NCI-H128 (cell line): Measurements from ENCODE around the gene DUSP28.

Experiments
- DNase-seq: peaks from one replicate; lab custom pipeline; 2025; ENCODE audit not compliant: unreplicated experiment; lab: John Stamatoyannopoulos, UW

Gene DUSP28

DNA sequence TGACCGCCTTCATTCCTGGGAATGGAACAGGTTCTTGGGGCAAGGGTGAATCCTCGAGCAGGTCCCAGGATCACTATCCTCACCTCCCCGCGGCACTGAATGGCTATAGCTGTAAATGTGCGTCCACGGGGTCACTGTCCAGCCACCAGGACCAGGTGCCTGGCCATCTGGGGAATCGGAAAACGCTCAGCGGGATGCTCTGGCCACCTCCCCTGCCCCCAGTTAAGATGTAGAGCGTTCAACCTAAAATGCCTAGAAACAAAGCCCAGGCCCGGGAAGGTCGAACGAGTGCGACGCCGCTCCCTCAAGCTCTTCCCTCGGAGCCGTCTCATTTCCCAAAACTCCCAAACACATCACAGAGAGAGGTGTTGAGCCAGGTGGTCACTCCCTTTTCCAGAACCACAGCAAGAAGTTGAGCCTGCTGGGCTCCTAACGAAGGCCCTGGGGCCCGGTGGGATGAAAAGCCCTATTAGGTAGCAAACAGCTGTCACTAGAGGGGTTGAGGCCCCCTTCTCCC is 25.6 kb downstream of the DUSP28 start:
- DNase-seq = no peak

- DNase-seq = peak; percentile 86
Observed at GRCh38 chr2:240586198-240586918, 26.2 kb downstream of the DUSP28 start, which contains the start of gene CAPN10. TSS of gene CAPN10 (plus strand) at chr2:240586734. CDS start at chr2:240586912, 178 bp downstream.

- DNase-seq = peak; percentile 26
Observed at GRCh38 chr2:240586919-240587800, 27.0 kb downstream of the DUSP28 start.

- DNase-seq = no peak
Observed at GRCh38 chr2:240588006-240588655, 28.0 kb downstream of the DUSP28 start.

- no peak for DNase-seq
Observed at GRCh38 chr2:240588669-240589068, 28.5 kb downstream of the DUSP28 start.

- no peak for DNase-seq
Observed at GRCh38 chr2:240589375-240589774, 29.2 kb downstream of the DUSP28 start.

DNA sequence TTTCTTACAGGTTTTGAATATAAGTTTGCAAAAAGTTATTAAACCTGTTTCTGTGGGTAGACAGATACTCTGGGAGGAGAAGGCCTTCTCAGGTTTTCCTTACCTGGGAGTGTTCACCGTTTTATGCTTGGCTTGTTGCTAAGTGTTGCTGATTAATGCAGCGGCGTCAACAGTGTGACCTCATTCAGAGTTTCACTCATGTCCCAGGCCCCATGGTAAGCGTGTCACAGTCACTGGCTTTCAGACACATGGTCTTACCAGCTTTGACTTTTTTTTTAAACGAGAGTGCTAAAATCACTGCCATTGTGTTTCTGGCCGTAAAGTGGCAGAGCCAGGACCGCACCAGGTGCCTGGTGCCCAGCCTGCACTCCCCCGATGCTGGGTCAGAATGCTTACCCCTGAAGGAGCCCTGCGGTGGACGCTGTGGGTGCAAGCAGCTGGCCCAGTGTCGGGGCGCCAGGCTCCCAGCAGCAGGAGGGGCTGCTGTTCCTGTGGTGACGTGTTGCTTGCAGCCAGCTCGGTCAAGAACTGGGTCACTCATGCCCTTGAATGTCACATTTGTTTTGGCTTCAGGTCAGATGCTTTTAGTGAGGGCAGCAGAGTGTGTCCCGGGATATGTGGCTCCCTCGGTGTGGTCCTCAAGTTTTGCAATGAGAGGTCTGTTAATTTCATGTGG is 29.8 kb downstream of the DUSP28 start:
- no peak for DNase-seq

- no peak for DNase-seq
Observed at GRCh38 chr2:240590681-240591111, 30.5 kb downstream of the DUSP28 start.

DNA sequence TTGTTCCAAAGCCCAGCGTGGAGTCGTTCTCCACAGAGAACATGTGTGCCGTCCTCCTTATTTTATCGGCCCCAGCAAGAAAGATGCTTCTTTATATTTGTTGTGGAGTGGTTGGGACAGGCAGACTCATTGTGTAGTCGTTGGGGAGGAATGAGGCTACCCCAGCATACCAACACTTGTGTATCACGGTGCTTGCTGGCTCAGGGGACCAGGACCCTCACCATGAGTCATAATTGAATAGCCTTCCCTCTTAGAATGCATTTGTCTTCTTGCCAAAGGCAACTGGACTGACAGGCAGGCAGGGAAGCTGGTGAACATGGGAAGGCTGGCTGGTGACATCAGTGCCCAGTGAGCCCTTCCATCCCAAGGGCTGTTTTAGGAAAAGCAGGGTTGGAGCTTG is 31.1 kb downstream of the DUSP28 start:
- no peak for DNase-seq

DNA sequence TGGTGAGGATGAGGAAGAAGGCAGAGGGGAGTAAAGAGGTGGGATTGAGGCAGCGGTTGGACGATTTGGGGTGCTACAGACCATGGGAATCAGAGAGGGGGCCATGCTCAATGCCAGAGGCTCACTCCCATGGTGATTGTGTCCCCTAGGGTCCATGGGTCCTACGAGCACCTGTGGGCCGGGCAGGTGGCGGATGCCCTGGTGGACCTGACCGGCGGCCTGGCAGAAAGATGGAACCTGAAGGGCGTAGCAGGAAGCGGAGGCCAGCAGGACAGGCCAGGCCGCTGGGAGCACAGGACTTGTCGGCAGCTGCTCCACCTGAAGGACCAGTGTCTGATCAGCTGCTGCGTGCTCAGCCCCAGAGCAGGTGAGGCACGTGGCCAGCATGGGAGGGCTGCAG is 31.6 kb downstream of the DUSP28 start:
- no peak for DNase-seq

DNA sequence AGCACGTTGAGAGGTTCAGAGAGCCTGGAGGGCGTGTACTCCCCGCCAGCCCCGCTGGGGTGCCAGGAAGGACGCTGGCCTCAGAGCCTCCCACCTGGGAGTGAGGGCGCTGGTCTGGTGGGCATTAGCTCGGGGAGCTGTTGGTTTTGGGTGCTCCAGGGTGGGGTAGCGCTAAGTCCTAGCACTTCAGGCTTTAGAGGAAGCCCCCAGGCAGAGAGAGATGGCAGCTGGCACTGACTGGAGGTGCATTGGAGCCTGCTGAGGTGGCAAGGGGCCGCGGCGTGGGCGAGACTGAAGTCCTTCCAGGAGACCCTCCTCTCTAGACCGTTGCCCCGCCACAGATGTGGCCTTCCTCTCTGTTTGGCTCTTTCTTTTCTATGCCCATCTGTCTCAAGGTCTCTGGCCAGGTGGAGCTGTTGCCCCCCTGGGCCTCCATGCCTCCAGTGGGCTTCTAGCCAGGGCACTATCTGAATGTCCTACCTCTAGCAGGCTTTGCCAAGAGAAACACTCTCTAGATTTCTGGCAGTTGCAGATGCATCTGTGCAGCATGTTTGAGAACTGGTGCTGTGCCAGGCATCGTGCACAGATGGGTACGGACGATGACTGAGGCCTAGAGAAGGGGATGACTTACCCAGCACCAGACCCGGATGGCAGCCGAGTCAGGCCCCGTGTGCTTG is 33.0 kb downstream of the DUSP28 start:
- no peak for DNase-seq

DNA sequence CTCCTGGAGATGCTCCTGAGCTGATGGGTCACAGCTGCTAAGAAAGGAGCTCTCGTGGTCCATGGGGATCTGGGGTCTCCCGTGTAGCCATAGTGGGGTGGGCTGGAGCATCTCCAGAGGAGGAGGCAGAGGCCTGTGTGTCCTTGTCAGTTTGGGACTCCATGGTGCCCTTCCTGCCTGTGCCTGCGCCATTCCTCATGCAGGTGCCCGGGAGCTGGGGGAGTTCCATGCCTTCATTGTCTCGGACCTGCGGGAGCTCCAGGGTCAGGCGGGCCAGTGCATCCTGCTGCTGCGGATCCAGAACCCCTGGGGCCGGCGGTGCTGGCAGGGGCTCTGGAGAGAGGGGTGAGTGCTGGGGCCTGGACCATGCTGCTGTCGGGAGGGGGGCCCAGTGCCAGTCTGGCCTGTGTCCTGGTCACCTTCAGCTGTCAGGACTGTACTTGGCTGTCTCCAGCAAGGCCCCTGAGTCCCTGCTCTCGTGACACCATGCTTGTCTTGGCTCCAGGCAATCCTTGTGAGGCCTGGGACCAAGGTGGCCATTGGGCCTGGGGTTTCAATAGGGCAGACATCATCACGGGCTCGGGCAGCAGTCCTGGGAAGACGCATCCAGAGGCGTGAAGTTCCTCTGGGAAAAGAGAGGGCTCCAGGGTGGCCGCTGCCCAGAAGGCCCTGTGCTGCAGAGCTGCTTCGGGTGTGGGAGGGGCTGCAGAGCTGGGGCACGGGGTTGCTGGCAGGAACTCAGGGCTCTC is 33.7 kb downstream of the DUSP28 start:
- no peak for DNase-seq

- DNase-seq = no peak
Observed at GRCh38 chr2:240594511-240595380, 34.6 kb downstream of the DUSP28 start.

GRCh38 chr2:240595381-240596079 is 35.4 kb downstream of the DUSP28 start:
- no peak for DNase-seq

DNA sequence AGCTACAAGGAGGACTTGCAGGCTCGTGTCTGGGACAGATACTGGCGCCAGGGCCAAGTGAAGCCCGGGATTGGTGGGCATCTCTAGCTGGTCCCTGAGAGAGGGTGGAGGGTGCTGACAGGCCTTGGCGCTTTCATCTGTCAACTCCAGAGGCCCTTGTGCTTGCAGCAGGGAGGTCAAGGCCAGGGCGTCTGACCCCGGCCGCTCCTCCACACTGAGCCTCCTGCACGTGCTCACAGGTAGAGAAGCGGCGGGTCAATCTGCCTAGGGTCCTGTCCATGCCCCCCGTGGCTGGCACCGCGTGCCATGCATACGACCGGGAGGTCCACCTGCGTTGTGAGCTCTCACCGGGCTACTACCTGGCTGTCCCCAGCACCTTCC is 35.9 kb downstream of the DUSP28 start:
- no peak for DNase-seq

DNA sequence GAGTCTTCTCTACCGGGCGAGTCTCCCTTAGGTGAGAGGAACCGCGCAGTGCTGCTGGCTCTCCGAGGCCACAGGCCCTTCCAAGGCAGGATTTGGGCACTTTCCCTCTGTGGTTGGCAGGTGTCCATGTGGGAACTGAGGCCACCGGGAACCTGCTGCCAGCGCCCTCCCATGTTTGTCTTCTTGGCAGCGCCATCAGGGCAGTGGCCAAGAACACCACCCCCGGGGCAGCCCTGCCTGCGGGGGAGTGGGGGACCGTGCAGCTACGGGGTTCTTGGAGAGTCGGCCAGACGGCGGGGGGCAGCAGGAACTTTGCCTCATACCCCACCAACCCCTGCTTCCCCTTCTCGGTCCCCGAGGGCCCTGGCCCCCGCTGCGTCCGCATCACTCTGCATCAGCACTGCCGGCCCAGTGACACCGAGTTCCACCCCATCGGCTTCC is 36.4 kb downstream of the DUSP28 start:
- DNase-seq = no peak

DNA sequence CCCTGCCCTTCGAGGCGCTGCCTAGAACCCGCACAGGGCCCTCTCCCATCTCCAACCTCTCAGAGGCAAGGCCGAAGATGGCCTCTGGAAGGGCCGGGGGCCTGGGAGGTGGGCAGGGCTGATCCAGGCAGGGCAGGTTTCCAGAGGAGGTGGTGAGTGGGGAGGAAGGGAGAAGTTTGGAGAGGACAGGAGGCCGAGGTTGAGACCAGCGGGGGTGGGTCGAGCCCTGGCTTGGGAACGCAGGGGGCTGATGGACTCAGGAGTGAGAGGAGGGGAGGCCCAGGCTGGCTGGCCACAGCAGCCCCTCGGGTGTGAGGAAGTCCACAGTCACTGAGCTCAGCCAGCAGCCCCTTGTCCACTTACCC is 36.9 kb downstream of the DUSP28 start:
- DNase-seq = no peak
